Fibroblast of pulmonary artery (primary cell): ENCODE results near the gene SKI.

Source experiments
- DNase-seq: peaks from one replicate; pipeline ENCODE4 v3.0.0-alpha.2; 2010; ENCODE audit warnings: low read depth
- H3K4me3 ChIP-seq: replicated peaks from 2 replicates; pipeline ENCODE4 v1.5.1; 2011; ENCODE audit warnings: low read depth, mild to moderate bottlenecking, control low read depth, low read length, moderate library complexity
- CTCF ChIP-seq: IDR thresholded peaks from 2 replicates; pipeline ENCODE4 v1.5.1; 2011; ENCODE audit warnings: mild to moderate bottlenecking, control low read depth, low read length, inconsistent platforms; ENCODE audit errors: missing control alignments

Gene SKI

GRCh38 chr1:2212274-2212531 lies 15.9 kb upstream of the SKI start:
- peak overlapping the region; percentile 30 for H3K4me3 ChIP-seq
- DNase-seq = no peak
- no peak for TF ChIP-seq CTCF

GRCh38 chr1:2212532-2213491 lies 15.3 kb upstream of the SKI start:
- peak overlapping the region; percentile 38 for H3K4me3 ChIP-seq
- peak; percentile 23 for TF ChIP-seq CTCF
- peak; percentile 98 for DNase-seq

- no peak overlapping the region for H3K4me3 ChIP-seq
- peak; percentile 89 for DNase-seq
- no peak for TF ChIP-seq CTCF
Measured at GRCh38 chr1:2213576-2214505, 14.3 kb upstream of the SKI start.

GRCh38 chr1:2214541-2215241 lies 13.4 kb upstream of the SKI start:
- TF ChIP-seq CTCF = no peak
- DNase-seq = no peak
- no peak overlapping the region for H3K4me3 ChIP-seq

GRCh38 chr1:2215329-2215728 lies 12.8 kb upstream of the SKI start:
- DNase-seq = no peak
- no peak overlapping the region for H3K4me3 ChIP-seq
- TF ChIP-seq CTCF = no peak

GRCh38 chr1:2215909-2216766 lies 12.0 kb upstream of the SKI start:
- TF ChIP-seq CTCF = no peak
- no peak overlapping the region for H3K4me3 ChIP-seq
- no peak for DNase-seq
